NCI-H82 treated with DMSO at 0.1 percent for 48 hours (cell line): ENCODE measurements around the gene APBA2.

Experiments used
- DNase-seq: peaks from one replicate; lab custom pipeline; 2025; ENCODE audit not compliant: unreplicated experiment; lab: John Stamatoyannopoulos, UW

Gene APBA2

DNA sequence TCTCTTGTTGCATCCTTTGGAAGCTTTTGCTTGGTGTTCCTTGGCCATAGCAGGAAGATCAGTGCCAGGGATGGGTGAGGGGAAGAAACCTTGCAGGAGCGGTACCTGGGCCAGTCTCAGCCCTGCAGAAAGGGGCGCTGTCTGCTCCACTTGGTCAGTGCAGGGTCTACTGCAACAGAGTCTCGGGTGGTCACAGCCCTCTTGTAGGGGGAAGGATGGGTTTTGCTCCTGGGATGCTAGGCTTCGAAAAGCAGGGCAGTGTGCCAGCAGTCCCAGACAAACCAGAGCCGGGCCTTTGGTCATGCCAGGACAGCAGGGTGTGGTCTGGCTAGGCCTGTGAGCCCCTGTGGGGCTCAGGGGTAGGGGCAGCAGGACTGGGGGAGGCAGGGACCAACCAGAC lies 186.7 kb downstream of the APBA2 start:
- DNase-seq: no peak

DNA sequence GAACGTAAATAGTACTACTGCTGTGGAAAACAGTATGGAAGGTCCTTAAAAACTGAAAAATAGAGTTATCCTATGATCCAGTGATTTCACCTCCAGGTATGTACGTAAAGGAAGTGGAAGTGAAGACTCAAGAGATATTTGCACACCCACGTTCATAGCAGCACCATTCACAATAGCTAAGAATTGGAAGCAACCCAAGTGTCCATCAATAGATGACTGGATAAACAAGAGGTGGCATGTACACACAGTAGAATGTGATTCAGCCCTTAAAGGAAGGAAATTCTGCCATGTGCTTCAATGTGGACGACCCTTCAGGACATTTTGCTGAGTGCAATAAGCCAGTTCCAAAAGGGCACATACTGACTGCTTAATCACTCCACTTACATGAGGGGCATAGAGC lies 188.3 kb downstream of the APBA2 start:
- no peak for DNase-seq

- no peak for DNase-seq
Observed at GRCh38 chr15:29078541-29078940, 192.8 kb downstream of the APBA2 start.

- DNase-seq: no peak
Observed at GRCh38 chr15:29079479-29079878, 193.7 kb downstream of the APBA2 start.

DNA sequence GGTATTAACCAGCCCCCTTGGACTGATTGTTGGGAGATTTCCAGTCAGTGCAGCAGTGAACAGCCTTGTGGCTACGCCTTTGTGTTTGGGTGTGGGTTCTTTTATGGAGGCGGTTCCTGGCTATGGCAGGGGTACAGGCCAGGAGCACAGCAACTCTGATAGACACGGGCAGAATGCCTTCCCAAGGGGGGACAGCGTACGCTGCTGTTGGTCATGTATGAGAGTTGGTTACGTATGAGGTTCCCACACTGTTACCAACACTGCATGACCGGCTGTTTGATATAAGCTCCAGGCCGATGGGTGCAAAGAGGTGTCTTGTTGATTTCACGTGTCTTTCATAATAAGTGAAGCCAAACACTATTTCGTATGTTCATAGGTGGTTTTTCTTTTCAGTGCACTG lies 196.0 kb downstream of the APBA2 start:
- no peak for DNase-seq

- DNase-seq: no peak
Observed at GRCh38 chr15:29083161-29083560, 197.4 kb downstream of the APBA2 start.

- DNase-seq: no peak
Observed at GRCh38 chr15:29083858-29084257, 198.1 kb downstream of the APBA2 start.

DNA sequence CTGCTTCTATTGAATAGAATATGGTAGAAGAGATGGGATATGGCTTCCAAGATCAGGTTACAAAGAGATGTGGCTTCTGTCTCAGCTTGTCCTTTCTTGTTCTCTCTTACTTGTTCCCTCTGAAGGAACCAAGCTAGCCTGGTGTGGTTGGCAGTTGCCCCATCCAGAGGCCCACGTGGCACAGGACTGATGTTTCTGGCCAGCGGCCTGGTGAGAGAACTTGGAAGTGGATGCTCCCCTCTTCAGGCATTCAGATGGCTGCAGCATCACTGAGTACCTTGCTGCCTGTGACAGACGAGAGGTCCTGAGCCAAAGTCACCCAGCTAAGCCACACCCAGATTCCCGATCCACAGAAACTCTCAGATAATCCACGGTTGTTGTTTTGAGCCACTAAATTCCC lies 200.2 kb downstream of the APBA2 start:
- no peak for DNase-seq

DNA sequence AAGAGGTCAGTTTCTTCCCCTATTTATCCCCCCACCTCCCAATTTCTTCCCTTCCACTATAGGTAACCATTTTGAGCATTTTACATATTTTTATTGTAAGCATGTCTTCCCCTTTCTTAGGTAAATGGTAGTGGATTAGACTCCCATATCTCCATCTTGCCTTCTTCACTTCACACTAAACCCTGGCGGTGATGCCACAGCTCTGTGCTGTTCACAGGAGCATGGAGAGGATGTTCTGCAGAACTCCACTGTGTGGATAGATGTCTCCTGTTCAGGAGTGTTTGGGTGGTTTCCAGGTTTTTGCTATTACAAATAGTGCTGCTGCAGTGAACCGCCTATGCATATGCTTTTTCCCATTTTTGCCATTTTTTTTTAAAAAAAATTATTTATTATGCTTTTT lies 201.1 kb downstream of the APBA2 start:
- DNase-seq: no peak

GRCh38 chr15:29087521-29088285 lies 201.9 kb downstream of the APBA2 start:
- no peak for DNase-seq

DNA sequence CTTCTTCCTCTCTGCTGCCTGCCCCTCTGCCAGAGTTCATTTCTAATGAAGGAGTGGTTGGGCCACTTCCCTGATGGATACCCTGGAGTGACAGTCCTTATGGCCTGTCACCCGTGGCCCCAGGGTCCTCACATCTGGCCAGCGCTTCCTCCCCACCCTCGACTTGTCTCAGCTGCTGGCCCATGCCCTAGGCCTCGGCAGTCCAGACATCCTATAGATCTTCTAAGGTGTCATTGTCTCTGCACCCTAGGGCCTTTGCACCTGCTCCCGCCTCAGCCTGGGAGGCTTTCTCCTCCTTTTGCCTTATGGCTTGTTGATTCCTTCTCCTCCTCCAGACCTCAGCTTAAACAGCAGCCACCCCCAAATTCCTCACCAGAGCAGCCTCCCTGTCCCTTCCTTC lies 202.9 kb downstream of the APBA2 start:
- DNase-seq: no peak

GRCh38 chr15:29089731-29090616 lies 204.2 kb downstream of the APBA2 start:
- DNase-seq: no peak

DNA sequence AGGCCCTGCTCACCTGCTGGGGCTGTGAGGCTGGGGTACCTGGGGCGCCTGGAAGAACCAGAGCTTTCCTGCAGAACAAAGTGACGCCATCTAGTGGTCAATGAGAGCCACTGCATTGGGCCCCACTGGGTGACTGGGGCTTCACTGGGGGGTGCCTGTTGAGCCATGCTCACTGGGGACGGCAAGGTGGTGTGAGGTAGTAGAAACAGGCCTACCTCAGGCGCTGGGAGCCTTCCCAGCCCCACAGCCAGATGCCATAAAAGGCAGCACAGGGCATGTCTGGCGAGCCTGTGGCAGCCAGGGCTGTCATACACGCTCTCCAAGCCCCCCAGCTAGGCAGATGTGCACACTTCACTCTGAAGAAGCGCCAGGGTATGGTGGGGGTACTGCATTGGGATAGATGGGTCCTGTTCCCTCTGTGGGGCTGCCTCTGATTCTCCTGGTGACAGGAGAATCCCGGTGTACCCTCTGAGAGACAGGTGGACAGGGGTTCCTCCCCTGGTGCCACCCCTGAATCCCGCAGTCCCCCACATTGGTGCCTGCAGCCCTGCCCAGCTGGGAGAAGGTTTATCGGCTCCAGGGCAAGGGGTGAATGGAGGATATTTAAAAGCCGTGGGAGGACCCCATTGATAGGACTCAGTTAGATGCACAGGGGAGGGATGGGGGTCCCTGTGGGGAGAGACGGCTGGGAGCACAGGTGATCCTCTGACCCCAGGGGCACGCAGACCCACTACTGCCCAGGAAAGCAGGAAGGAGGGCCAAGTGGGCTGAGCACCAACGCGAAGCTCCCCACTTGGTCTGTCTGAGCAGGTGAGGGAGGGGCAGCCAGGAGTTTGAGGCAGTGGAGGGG lies 205.1 kb downstream of the APBA2 start:
- no peak for DNase-seq

- no peak for DNase-seq
Observed at GRCh38 chr15:29091666-29092065, 205.9 kb downstream of the APBA2 start.

GRCh38 chr15:29092376-29093064 lies 206.7 kb downstream of the APBA2 start:
- no peak for DNase-seq

DNA sequence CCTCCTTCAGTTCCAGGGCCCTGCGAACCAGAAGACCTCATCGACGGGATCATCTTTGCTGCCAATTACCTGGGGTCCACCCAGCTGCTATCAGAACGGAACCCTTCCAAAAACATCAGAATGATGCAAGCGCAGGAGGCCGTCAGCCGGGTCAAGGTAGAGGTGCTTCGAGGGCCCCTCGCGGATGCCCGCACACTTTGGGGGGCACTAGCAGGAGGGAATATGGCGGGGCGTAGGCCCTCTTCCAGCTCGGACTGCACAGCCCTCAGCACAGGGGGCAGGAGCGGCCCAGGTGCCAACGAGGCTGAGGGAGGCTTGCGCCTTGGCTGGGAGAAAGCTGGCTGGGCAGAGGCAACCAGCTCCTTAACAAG lies 207.3 kb downstream of the APBA2 start:
- no peak for DNase-seq

- DNase-seq: no peak
Observed at GRCh38 chr15:29093696-29094343, 208.0 kb downstream of the APBA2 start.

DNA sequence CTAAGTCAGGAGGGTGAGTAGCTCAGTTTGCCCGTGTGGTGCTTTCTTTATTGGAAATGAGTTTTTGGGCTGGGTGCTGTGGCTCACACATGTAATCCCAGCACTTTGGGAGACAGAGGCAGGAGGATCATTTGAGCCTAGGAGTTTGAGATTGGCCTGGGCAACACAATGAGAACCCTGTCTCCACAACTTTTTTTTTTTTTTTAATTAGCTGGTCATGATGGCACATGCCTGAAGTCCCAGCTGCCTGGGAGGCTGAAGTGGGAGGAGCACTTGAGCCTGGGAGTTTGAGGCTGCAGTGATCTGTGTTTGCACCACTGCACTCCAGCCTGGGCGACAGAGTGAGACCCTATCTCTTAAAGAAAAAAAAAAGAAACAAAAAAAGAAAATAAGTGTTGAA lies 208.9 kb downstream of the APBA2 start:
- DNase-seq: no peak

- no peak for DNase-seq
Observed at GRCh38 chr15:29095746-29096145, 210.0 kb downstream of the APBA2 start.

DNA sequence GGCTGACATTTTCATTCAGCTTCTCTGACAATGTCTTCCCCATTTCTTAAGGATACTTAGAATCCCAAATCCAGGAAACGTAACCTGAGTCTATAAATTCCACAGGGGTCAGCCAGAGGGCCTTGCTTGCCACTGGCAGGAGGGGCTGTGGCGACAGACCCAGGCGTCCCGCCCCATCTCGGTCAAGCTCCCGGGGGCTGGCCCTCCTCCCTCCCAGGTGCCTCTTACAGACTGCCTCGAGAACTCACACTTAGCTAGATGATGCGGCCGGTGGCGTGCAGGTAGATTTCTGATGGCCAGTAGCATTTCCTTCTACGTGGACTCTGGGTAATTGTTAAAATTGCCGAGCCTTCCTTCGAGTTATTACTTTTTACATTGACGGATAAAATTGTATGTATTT lies 211.4 kb downstream of the APBA2 start:
- DNase-seq: no peak
